IMR-90 (cell line): ENCODE measurements around the gene AUH.

Experiments used
- BHLHE40 ChIP-seq: fragments of 150-350 bp; IDR thresholded peaks from 2 replicates; pipeline ENCODE4 v1.6.1; 2016; ENCODE audit warnings: mild to moderate bottlenecking, low read depth, low read length
- CEBPB ChIP-seq: IDR thresholded peaks from 2 replicates; pipeline ENCODE4 v1.6.1; 2012; ENCODE audit warnings: low read depth, low read length, improper control_type of control experiment
- CHD1 ChIP-seq: IDR thresholded peaks from 2 replicates; pipeline ENCODE4 v1.6.1; 2012; ENCODE audit warnings: low read depth, low read length, improper control_type of control experiment
- FOS ChIP-seq: fragments of 150-350 bp; IDR thresholded peaks from 2 replicates; pipeline ENCODE4 v1.6.1; 2016; ENCODE audit warnings: low read depth, low read length
- MXI1 ChIP-seq: IDR thresholded peaks from 2 replicates; pipeline ENCODE4 v1.6.1; 2012; ENCODE audit warnings: low read depth, mild to moderate bottlenecking, low read length, moderate library complexity, borderline replicate concordance
- NFE2L2 ChIP-seq: fragments of 150-350 bp; IDR thresholded peaks from 2 replicates; pipeline ENCODE4 v1.6.1; 2016; ENCODE audit warnings: low read depth, mild to moderate bottlenecking, low read length
- POLR2A ChIP-seq: IDR thresholded peaks from 2 replicates; pipeline ENCODE4 v1.6.1; 2012; ENCODE audit warnings: mild to moderate bottlenecking, low read depth, low read length
- RAD21 ChIP-seq: IDR thresholded peaks from 2 replicates; pipeline ENCODE4 v1.6.1; 2012; ENCODE audit warnings: low read length, improper control_type of control experiment
- RCOR1 ChIP-seq: IDR thresholded peaks from 2 replicates; pipeline ENCODE4 v1.6.1; 2012; ENCODE audit warnings: mild to moderate bottlenecking, low read length, improper control_type of control experiment; ENCODE audit not compliant: insufficient replicate concordance
- SMC3 ChIP-seq: fragments of 150-350 bp; IDR thresholded peaks from 2 replicates; pipeline ENCODE4 v1.6.1; 2016; ENCODE audit warnings: low read depth, mild to moderate bottlenecking, antibody characterized with exemption, low read length, moderate library complexity
- TF ChIP-seq, protein P1 (sequence below): conservative IDR thresholded peaks from 2 replicates; pipeline ENCODE4 v1.5.1; 2012; ENCODE audit warnings: mild to moderate bottlenecking, low read depth, low read length, improper control_type of control experiment
- TF ChIP-seq, protein P2 (sequence below): fragments of 150-350 bp; IDR thresholded peaks from 2 replicates; pipeline ENCODE4 v1.6.1; 2017; ENCODE audit warnings: mild to moderate bottlenecking, antibody characterized with exemption, low read length, low read depth
- TF ChIP-seq, protein P3 (sequence below): fragments of 150-350 bp; IDR thresholded peaks from 2 replicates; pipeline ENCODE4 v1.6.1; 2016; ENCODE audit warnings: low read depth, mild to moderate bottlenecking, low read length, moderate library complexity, borderline replicate concordance

DNA sequence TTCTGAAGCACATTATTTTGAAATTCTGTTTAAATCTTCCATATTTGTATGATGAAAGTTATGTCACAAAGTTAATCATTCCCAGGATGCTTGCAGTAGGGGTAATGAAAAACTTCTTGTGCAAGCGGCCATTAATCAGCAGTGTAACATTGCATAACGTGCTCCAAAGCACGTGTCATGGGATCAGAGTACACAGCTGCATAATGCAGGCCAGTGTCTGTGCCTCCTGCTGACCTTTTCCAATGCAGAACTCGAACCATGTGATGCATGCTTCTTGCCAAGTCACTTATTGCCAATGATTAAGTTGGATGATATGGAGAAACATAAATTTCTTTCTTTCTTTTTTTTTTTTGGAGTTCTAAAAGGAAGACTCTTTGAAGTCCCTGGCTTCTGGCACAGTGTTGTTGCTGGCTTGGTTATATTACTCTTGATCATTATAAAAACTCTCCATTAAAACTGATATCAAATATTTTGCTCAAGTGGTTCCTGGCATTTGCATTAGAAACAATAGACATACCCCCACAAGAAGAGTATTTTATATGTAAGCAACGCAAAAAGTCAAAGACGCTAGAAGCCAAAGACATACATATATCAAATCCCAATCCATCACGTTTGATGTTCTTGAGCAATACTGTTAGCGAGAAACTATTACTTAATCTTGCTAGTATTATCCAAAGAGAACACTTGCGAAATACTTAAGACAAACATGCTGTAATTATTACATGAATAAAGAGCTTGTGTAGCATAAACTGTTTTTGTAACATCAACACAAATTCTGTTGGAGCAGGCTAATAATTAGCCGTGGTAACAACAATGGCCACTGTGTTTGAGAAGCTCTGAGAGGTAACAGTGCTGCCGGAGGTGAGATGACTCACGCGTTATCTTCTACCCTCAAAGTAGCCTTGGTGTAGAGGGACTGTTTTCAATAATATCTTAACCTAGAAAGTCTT is 164.2 kb downstream of the AUH start:
- peak; percentile 99 for TF ChIP-seq CEBPB
- peak; percentile 67; the same call in 1 of the 2 replicates for TF ChIP-seq MXI1
- no peak for TF ChIP-seq POLR2A
- TF ChIP-seq, protein P1, sequence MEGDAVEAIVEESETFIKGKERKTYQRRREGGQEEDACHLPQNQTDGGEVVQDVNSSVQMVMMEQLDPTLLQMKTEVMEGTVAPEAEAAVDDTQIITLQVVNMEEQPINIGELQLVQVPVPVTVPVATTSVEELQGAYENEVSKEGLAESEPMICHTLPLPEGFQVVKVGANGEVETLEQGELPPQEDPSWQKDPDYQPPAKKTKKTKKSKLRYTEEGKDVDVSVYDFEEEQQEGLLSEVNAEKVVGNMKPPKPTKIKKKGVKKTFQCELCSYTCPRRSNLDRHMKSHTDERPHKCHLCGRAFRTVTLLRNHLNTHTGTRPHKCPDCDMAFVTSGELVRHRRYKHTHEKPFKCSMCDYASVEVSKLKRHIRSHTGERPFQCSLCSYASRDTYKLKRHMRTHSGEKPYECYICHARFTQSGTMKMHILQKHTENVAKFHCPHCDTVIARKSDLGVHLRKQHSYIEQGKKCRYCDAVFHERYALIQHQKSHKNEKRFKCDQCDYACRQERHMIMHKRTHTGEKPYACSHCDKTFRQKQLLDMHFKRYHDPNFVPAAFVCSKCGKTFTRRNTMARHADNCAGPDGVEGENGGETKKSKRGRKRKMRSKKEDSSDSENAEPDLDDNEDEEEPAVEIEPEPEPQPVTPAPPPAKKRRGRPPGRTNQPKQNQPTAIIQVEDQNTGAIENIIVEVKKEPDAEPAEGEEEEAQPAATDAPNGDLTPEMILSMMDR: no peak
- peak; percentile 52 for TF ChIP-seq RCOR1
- TF ChIP-seq CHD1: no peak
- TF ChIP-seq, protein P2, sequence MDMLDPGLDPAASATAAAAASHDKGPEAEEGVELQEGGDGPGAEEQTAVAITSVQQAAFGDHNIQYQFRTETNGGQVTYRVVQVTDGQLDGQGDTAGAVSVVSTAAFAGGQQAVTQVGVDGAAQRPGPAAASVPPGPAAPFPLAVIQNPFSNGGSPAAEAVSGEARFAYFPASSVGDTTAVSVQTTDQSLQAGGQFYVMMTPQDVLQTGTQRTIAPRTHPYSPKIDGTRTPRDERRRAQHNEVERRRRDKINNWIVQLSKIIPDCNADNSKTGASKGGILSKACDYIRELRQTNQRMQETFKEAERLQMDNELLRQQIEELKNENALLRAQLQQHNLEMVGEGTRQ: peak; percentile 83
- TF ChIP-seq RAD21: 0 out of 2 replicates have a peak, but pooled peaks have one; percentile 9
- no peak; the same call in 1 of the 2 replicates for TF ChIP-seq FOS
- peak; percentile 98 for TF ChIP-seq BHLHE40
- peak; percentile 46; the same call in 1 of the 2 replicates for TF ChIP-seq NFE2L2
- no peak for TF ChIP-seq SMC3
- TF ChIP-seq, protein P3, sequence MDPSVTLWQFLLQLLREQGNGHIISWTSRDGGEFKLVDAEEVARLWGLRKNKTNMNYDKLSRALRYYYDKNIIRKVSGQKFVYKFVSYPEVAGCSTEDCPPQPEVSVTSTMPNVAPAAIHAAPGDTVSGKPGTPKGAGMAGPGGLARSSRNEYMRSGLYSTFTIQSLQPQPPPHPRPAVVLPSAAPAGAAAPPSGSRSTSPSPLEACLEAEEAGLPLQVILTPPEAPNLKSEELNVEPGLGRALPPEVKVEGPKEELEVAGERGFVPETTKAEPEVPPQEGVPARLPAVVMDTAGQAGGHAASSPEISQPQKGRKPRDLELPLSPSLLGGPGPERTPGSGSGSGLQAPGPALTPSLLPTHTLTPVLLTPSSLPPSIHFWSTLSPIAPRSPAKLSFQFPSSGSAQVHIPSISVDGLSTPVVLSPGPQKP: no peak
